ENCODE data around the gene GPC5.

- TF ChIP-seq EZH2 (IDR thresholded peaks at IDR 0.05; ENCODE audit: insufficient read depth, poor library complexity, severe bottlenecking) = no peak
- TF ChIP-seq EZH2phosphoT487 (IDR thresholded peaks at IDR 0.05; ENCODE audit: insufficient read depth, low read depth) = no peak
Observed at GRCh38 chr13:92512852-92513251, 1114.4 kb downstream of the GPC5 start.

Measured in GM23248 (cell line).